Measurements from ENCODE around the gene KATNAL1. TPM values are rescaled to one million over a fixed set of nuclear protein-coding genes. Genes with fewer than 3 reads are reported as not detected.

KATNAL1 gene
- total RNA-seq, 1 experiment from 2014 or later, result 14.2 TPM

DNA sequence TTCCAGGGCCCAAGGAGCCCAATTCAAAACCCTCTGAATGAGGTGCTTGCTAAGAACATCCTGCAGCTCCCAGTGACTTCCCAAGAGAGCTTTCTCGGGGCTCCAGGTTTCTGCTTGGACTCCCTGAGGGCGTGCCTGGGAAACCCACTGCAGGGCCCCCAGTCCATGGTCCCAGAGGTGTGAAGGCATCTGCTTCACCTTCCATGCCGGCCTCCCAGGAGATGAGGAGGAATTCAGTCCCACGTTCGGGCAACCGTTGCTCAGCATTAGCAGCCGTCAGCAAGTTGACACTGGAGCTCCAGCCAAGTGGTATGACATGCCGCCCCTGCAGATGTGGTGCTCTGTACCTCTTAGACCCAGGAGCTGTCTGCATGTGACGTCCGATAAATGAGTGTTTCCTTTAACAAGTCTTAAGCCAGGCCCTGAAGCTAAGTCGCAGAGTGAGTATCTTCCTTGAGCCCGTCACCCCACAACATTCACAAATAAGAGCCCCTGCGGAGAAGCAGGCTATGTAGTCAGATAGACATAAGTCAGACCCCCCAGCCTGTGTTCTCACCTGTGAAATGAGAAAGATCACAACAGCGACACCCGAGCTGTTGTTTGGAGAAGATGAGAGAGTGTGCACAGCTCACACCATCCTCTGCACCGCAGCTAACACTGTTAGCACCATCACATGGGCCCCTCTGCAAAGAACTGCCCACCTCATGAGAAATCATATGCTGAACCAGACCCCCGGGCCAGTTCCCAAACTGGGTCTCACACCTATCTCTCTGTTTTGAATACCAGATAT is 150.3 kb downstream of the KATNAL1 start:
- POLR2A ChIA-PET, result no interaction called here

DNA sequence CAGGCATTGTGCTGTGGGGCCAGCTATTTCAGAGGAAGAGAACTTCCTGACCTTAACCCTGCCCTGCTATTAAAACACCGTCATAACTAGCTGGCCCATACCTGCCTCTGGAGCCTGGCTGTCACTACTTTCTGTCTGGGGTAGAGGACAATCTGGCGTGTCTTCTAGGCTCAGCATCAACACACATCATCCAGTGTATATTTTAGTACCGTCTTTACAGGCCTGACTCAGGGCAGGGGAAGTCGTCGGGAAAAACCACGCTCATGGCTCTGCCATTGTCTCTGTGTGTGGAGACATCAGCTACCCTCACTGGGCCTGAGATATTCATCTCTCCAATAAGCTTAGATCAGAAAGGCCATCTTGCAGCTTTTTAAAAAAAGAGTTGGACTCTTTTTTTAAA is 151.1 kb downstream of the KATNAL1 start:
- peaks cover 9% of the 10 kb centered on the region for H3K36me3 Mint-ChIP-seq
- peaks cover 3% of the 10 kb centered on the region for H3K27me3 Mint-ChIP-seq (ENCODE audit: low read depth)
- ATAC-seq (no peak), DNase-seq (ENCODE audit: low spot score) (no peak)
- peaks cover 26% of the 10 kb centered on the region for H3K4me1 Mint-ChIP-seq
- H3K27ac Mint-ChIP-seq, result no peak overlapping the region
- H3K4me3 Mint-ChIP-seq, result no peak overlapping the region
- ChIA-PET CTCF (interaction anchor here (1.3 to 3.9 kb wide), 2 partner anchors 24 to 41 kb away, joined by 3 to 20 read pairs; no protein-coding TSS in a partner anchor), POLR2A (no interaction called here)
- H3K9me3 Mint-ChIP-seq, result peaks cover 17% of the 10 kb centered on the region
- TF ChIP-seq TEAD1 (CRISPR knock-in tag; IDR thresholded peaks at IDR 0.05), result no peak
- TF ChIP-seq, protein P1, sequence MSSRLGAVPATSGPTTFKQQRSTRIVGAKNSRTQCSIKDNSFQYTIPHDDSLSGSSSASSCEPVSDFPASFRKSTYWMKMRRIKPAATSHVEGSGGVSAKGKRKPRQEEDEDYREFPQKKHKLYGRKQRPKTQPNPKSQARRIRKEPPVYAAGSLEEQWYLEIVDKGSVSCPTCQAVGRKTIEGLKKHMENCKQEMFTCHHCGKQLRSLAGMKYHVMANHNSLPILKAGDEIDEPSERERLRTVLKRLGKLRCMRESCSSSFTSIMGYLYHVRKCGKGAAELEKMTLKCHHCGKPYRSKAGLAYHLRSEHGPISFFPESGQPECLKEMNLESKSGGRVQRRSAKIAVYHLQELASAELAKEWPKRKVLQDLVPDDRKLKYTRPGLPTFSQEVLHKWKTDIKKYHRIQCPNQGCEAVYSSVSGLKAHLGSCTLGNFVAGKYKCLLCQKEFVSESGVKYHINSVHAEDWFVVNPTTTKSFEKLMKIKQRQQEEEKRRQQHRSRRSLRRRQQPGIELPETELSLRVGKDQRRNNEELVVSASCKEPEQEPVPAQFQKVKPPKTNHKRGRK (CRISPR knock-in tag; IDR thresholded peaks at IDR 0.05; ENCODE audit: borderline replicate concordance), result no peak
- TF ChIP-seq, protein P2, sequence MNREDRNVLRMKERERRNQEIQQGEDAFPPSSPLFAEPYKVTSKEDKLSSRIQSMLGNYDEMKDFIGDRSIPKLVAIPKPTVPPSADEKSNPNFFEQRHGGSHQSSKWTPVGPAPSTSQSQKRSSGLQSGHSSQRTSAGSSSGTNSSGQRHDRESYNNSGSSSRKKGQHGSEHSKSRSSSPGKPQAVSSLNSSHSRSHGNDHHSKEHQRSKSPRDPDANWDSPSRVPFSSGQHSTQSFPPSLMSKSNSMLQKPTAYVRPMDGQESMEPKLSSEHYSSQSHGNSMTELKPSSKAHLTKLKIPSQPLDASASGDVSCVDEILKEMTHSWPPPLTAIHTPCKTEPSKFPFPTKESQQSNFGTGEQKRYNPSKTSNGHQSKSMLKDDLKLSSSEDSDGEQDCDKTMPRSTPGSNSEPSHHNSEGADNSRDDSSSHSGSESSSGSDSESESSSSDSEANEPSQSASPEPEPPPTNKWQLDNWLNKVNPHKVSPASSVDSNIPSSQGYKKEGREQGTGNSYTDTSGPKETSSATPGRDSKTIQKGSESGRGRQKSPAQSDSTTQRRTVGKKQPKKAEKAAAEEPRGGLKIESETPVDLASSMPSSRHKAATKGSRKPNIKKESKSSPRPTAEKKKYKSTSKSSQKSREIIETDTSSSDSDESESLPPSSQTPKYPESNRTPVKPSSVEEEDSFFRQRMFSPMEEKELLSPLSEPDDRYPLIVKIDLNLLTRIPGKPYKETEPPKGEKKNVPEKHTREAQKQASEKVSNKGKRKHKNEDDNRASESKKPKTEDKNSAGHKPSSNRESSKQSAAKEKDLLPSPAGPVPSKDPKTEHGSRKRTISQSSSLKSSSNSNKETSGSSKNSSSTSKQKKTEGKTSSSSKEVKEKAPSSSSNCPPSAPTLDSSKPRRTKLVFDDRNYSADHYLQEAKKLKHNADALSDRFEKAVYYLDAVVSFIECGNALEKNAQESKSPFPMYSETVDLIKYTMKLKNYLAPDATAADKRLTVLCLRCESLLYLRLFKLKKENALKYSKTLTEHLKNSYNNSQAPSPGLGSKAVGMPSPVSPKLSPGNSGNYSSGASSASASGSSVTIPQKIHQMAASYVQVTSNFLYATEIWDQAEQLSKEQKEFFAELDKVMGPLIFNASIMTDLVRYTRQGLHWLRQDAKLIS (CRISPR knock-in tag; IDR thresholded peaks at IDR 0.05; ENCODE audit: borderline replicate concordance), result no peak
- TF ChIP-seq SMAD4 (CRISPR knock-in tag; IDR thresholded peaks at IDR 0.05), result no peak
- TF ChIP-seq ZNF416 (CRISPR knock-in tag; IDR thresholded peaks at IDR 0.05), result no peak

More for the DNA sequence above, 150.3 kb downstream of the KATNAL1 start:
- DNase-seq (ENCODE audit: low spot score), result no peak
- H3K36me3 Mint-ChIP-seq, result peaks cover 9% of the 10 kb centered on the region
- TF ChIP-seq ELF4 (CRISPR knock-in tag; IDR thresholded peaks at IDR 0.05; ENCODE audit: low read depth), result no peak
- TF ChIP-seq, protein P3, sequence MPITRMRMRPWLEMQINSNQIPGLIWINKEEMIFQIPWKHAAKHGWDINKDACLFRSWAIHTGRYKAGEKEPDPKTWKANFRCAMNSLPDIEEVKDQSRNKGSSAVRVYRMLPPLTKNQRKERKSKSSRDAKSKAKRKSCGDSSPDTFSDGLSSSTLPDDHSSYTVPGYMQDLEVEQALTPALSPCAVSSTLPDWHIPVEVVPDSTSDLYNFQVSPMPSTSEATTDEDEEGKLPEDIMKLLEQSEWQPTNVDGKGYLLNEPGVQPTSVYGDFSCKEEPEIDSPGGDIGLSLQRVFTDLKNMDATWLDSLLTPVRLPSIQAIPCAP (CRISPR knock-in tag; IDR thresholded peaks at IDR 0.05), result no peak
- no peak for TF ChIP-seq SMAD3 (CRISPR knock-in tag; IDR thresholded peaks at IDR 0.05; ENCODE audit: borderline replicate concordance)
- no peak for TF ChIP-seq ZNF138 (CRISPR knock-in tag; conservative IDR thresholded peaks at IDR 0.05)
- TF ChIP-seq ETV6 (CRISPR knock-in tag; IDR thresholded peaks at IDR 0.05), result no peak
- no peak for TF ChIP-seq EMX1 (CRISPR knock-in tag; IDR thresholded peaks at IDR 0.05)
- no peak for TF ChIP-seq ZNF396 (CRISPR knock-in tag; IDR thresholded peaks at IDR 0.05; ENCODE audit: borderline replicate concordance)
- TF ChIP-seq, protein P4, sequence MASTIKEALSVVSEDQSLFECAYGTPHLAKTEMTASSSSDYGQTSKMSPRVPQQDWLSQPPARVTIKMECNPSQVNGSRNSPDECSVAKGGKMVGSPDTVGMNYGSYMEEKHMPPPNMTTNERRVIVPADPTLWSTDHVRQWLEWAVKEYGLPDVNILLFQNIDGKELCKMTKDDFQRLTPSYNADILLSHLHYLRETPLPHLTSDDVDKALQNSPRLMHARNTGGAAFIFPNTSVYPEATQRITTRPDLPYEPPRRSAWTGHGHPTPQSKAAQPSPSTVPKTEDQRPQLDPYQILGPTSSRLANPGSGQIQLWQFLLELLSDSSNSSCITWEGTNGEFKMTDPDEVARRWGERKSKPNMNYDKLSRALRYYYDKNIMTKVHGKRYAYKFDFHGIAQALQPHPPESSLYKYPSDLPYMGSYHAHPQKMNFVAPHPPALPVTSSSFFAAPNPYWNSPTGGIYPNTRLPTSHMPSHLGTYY (CRISPR knock-in tag; IDR thresholded peaks at IDR 0.05), result no peak
- no peak for TF ChIP-seq ZNF232 (CRISPR knock-in tag; IDR thresholded peaks at IDR 0.05)
- TF ChIP-seq MXD4 (CRISPR knock-in tag; IDR thresholded peaks at IDR 0.05; ENCODE audit: borderline replicate concordance), result no peak
- no peak for TF ChIP-seq ZNF219 (CRISPR knock-in tag; IDR thresholded peaks at IDR 0.05; ENCODE audit: borderline replicate concordance)
- TF ChIP-seq, protein P5, sequence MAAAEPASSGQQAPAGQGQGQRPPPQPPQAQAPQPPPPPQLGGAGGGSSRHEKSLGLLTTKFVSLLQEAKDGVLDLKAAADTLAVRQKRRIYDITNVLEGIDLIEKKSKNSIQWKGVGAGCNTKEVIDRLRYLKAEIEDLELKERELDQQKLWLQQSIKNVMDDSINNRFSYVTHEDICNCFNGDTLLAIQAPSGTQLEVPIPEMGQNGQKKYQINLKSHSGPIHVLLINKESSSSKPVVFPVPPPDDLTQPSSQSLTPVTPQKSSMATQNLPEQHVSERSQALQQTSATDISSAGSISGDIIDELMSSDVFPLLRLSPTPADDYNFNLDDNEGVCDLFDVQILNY (CRISPR knock-in tag; IDR thresholded peaks at IDR 0.05), result no peak
- TF ChIP-seq NFATC4 (CRISPR knock-in tag; IDR thresholded peaks at IDR 0.05), result no peak
- no peak for TF ChIP-seq NR1H2 (CRISPR knock-in tag; IDR thresholded peaks at IDR 0.05)
- TF ChIP-seq, protein P6, sequence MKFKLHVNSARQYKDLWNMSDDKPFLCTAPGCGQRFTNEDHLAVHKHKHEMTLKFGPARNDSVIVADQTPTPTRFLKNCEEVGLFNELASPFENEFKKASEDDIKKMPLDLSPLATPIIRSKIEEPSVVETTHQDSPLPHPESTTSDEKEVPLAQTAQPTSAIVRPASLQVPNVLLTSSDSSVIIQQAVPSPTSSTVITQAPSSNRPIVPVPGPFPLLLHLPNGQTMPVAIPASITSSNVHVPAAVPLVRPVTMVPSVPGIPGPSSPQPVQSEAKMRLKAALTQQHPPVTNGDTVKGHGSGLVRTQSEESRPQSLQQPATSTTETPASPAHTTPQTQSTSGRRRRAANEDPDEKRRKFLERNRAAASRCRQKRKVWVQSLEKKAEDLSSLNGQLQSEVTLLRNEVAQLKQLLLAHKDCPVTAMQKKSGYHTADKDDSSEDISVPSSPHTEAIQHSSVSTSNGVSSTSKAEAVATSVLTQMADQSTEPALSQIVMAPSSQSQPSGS (CRISPR knock-in tag; IDR thresholded peaks at IDR 0.05; ENCODE audit: borderline replicate concordance, low read depth), result no peak
- TF ChIP-seq, protein P7, sequence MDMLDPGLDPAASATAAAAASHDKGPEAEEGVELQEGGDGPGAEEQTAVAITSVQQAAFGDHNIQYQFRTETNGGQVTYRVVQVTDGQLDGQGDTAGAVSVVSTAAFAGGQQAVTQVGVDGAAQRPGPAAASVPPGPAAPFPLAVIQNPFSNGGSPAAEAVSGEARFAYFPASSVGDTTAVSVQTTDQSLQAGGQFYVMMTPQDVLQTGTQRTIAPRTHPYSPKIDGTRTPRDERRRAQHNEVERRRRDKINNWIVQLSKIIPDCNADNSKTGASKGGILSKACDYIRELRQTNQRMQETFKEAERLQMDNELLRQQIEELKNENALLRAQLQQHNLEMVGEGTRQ (CRISPR knock-in tag; IDR thresholded peaks at IDR 0.05), result no peak
- no peak for TF ChIP-seq PRRX2 (CRISPR knock-in tag; IDR thresholded peaks at IDR 0.05)
- TF ChIP-seq, protein P2 (CRISPR knock-in tag; IDR thresholded peaks at IDR 0.05; ENCODE audit: borderline replicate concordance), result no peak
- peaks cover 17% of the 10 kb centered on the region for H3K9me3 Mint-ChIP-seq
- no peak overlapping the region for H3K27ac Mint-ChIP-seq
- peaks cover 26% of the 10 kb centered on the region for H3K4me1 Mint-ChIP-seq
- no peak overlapping the region for H3K4me3 Mint-ChIP-seq
- CTCF ChIA-PET, result interaction anchor here (1.0 to 3.9 kb wide), 3 partner anchors 22 to 42 kb away, joined by 3 to 20 read pairs (median 3); no protein-coding TSS in a partner anchor
- ATAC-seq, result no peak
- H3K27me3 Mint-ChIP-seq (ENCODE audit: low read depth), result peaks cover 3% of the 10 kb centered on the region

All from WTC11 (cell line).